GM21515 (cell line): ENCODE data around the gene RAD51B.

Experiments used
- ATAC-seq: cut with Tn5 transposase; IDR thresholded peaks from one replicate; pipeline ENCODE4 v1.9.1; 2021; ENCODE audit not compliant: unreplicated experiment

RAD51B gene

GRCh38 chr14:68719634-68720384 lies 900.2 kb downstream of the RAD51B start:
- no peak for ATAC-seq

- ATAC-seq: no peak
Measured at GRCh38 chr14:68722186-68722585, 902.6 kb downstream of the RAD51B start.

GRCh38 chr14:68722968-68723566 lies 903.5 kb downstream of the RAD51B start:
- no peak for ATAC-seq

GRCh38 chr14:68723808-68724268 lies 904.3 kb downstream of the RAD51B start:
- no peak for ATAC-seq

GRCh38 chr14:68724914-68725313 lies 905.3 kb downstream of the RAD51B start:
- no peak for ATAC-seq

GRCh38 chr14:68726093-68726695 lies 906.6 kb downstream of the RAD51B start:
- ATAC-seq: no peak

- no peak for ATAC-seq
Measured at GRCh38 chr14:68727315-68728047, 907.9 kb downstream of the RAD51B start.

GRCh38 chr14:68728342-68729106 lies 908.9 kb downstream of the RAD51B start:
- no peak for ATAC-seq

GRCh38 chr14:68729556-68729955 lies 910.0 kb downstream of the RAD51B start:
- no peak for ATAC-seq

- ATAC-seq: no peak
Measured at GRCh38 chr14:68730348-68730747, 910.8 kb downstream of the RAD51B start.

- ATAC-seq: no peak
Measured at GRCh38 chr14:68730811-68731425, 911.3 kb downstream of the RAD51B start.

- ATAC-seq: no peak
Measured at GRCh38 chr14:68733086-68733914, 913.7 kb downstream of the RAD51B start.

- ATAC-seq: no peak
Measured at GRCh38 chr14:68734231-68734732, 914.7 kb downstream of the RAD51B start.

GRCh38 chr14:68735856-68736255 lies 916.3 kb downstream of the RAD51B start:
- no peak for ATAC-seq

GRCh38 chr14:68736471-68736871 lies 916.9 kb downstream of the RAD51B start:
- no peak for ATAC-seq

- no peak for ATAC-seq
Measured at GRCh38 chr14:68737086-68737485, 917.5 kb downstream of the RAD51B start.

- ATAC-seq: no peak
Measured at GRCh38 chr14:68738559-68738958, 919.0 kb downstream of the RAD51B start.

GRCh38 chr14:68739701-68740100 lies 920.1 kb downstream of the RAD51B start:
- no peak for ATAC-seq

GRCh38 chr14:68740788-68741476 lies 921.4 kb downstream of the RAD51B start:
- ATAC-seq: no peak
